Stimulated activated naive CD4-positive, alpha-beta T cell treated with Interleukin-2 at 50 U/mL for 16 hours (primary cell): ENCODE data around the gene UBE2G1.
"Not testable (repeated sequence)": the region's sequence is repeated elsewhere in the genome, so short reads cannot be mapped to it uniquely, and the experiment has no call there.

Experiments
- DNase-seq: peaks from one replicate; lab custom pipeline; 2025; lab: John Stamatoyannopoulos, UW

The UBE2G1 gene

DNA sequence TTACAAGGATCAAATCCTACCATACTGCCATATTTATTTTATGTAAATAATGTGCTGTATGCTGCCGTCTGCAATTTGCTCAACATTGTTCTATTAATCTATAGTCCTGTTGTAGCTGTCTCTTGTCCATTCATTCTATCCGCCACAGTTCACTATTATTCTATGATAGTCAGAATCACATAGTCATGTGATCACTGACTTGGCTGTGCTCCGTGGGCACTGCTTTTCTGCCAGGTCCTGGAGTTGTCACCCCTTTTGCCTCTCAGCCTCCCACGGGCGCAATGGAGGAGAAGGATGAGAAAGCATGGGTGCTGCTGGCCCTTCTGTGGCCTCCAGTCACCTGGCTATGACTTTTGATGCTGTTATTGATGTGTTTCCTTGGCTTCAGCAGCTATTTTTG lies 65.4 kb downstream of the UBE2G1 start:
- DNase-seq, result no peak

DNA sequence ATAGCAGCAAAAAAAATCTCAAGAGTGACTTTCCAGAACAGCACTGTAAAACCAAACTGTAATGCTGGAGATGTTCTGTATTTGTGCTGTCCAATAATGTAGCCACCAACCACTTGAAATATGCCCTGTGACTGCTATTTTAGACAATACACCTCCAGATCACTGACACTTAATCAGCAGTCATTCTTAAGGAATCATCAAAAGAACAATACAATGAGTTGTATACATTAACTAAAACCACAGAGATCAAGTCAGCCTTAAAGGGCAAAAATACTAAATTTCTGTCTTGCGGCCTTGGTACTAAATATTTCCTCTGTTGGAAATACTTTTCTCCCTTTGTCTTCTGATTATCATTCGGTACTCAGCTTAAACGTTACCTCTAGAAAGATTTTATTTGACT lies 69.1 kb downstream of the UBE2G1 start:
- DNase-seq, result no peak

DNA sequence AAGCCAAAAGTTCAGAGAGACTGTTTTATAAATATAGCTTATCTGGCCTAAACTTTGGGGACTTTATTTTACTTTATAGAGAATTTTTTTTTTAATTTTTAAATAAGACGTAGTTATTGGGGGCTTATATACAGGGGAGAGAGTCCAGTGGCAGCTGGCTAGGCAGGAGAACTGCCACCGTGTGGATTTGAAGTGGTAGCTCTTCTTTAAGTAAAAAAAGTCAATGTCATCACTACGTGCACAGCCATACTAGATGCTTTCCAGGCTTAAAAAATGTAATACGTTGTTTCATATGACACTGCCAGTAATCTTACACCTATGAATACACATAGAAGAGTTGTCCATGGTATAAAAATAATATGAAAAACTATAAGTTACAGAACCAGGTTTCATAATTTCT lies 70.8 kb downstream of the UBE2G1 start:
- DNase-seq, result no peak

DNA sequence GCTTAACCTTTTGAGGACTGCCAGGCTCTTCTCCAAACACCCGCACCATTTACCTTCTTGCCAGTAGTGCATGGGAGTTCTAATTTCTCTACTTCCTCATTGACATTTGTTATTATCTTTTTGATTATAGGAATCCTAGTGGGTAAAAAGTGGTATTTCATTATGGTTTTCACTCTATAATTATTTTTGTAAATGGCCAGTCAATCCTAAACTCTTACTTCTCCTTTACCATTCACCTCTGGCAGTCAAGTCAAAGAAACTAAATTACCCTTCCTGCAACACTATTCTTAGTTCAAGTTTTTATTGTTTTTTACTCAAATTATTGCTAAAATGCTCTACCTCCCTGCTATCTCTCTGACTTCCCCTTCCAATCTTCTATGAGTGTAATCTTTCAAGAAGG lies 72.9 kb downstream of the UBE2G1 start:
- DNase-seq, result no peak

DNA sequence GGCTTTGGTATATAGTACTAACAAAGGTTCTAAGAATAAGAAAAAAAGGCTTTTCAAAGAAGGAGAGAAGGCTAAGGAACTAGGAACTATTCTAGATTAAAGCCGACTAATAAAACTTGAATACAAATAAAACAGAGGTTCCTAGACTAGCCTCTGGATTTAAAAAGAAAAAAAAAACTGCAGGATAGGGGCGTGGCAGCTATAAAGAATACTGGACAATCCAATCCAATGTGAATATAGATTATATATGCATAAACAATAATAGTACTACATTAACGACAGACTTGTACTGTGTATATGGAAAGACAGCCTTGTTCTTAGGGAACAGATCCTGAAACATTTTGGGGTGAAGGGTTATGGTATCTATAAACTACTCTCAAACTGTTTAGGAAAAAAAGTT lies 78.8 kb downstream of the UBE2G1 start:
- DNase-seq, result no peak

DNA sequence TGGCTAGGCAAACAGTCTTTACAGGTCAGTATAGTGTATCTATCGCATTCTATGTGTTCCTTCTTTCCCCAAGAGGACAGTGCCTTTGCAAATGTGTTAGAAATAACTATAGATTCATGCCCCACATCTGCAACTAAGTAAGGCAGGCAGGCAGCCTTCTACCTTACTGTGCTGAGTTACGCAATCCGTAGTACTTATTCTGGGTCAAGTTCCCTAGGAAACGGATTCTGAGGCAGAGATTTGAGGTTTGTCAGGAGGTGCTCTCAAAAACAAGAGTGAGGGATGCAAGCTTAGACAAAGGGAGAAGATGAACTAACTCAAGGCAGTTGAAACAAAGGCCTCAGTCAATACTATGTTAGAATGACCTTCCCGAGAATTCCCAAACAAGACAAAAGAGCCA lies 90.0 kb downstream of the UBE2G1 start:
- no peak for DNase-seq

DNA sequence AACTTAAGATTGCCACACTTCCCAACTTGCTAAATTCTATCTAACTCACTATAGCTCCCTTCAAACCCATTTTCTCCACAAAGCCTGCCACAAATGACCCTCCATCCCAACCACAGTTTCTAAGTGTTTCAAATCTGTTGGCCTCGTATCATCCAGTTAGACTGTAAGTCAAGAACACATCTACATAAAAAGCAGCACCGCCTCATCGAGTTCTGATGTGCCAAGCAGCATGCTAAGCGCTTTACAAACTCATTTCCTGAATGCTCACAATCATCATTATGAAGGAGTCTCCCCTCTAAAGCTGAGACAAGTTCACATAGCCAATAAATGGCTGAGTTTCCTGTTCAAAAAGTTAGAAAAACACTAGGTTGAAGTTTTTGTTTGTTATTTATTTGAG lies 93.5 kb downstream of the UBE2G1 start:
- DNase-seq, result no peak

DNA sequence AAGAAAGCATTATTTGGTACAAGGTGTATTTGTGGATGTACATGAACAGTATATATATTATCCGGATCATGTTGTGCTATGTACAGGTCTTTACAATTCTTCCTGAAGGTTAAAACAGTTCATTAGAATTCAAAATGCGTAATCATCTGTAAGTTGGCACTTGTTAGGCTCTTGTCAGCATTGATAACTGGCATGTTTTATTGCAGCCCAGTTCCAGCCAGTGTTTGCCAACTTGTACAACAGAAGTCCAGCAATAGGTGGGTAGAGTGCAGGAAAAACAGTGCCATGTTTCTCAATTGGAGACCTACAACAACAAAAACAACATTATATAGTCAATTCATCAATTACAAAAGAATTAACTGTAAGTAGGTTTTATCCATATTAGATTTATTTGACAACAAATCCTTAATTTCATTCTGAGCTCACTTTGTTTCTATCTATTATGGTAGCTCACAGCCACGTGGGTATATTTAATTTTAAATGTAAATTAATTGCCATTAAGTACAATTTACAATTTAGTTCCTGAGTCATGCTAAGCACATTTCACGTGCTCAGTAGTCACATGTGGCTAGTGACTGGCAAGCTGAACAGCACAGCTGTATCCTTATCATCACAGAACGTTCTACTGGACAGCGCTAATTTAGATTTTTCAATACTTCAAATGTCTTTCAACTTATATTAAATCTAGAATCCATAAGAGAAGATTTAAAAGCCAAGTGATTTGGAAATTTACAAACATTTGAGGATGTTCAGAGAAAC lies 94.1 kb downstream of the UBE2G1 start:
- no peak for DNase-seq

DNA sequence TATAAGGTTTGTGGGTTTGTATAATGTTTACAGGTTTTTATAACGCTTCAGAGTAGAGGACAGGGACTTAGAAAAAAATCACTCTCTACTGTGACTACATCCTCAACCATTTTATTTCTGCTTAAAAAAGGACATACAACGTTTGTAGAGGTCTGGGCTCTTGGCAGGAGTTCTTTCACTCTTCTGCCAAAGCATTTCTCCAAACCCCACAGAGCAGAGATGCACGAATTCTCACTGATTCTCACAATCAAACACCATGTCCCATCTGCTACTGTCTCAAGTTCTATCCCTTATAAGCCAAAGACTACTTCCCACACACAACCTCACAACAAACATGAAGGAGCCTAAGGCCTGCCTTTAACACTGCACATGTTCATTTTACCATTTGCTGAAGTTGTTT lies 95.7 kb downstream of the UBE2G1 start:
- no peak for DNase-seq

DNA sequence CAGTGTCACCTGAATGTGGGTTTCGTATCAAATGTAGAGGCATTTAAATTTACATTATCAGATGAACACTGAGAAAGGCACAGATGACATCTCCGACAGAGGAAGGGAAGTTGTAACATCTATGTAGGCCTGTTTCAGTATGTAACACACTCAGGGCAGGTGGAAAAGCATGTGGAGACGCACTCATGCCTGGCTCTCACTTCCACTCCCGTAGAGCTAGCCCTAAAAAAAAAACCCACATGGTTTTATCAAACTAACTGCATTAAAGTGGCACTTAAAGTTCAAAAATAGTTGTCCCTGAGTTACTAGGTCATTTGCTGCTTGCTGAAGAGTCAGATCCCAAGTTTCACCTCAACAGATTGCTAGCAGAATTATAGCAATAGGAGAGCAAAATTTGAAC lies 96.6 kb downstream of the UBE2G1 start:
- no peak for DNase-seq

DNA sequence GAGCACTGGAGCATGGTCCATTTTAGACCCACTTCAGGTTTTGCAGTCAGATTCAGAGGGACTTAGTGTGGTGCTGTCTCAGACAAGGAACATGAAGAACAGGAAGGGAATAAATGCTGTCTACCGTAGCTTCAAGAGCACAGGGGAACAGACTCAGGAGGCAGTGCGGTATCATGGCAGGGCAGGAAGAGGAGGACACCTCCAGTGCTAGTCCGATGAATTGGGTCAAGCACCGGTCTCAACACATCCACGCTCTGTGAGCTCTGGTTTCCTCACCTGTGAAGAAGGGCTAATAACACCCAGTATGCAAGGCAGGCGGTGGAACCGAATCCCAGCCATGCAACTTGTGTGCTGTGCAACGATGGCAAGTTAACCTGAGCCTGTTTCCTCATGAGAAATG lies 99.1 kb downstream of the UBE2G1 start:
- DNase-seq, result no peak

DNA sequence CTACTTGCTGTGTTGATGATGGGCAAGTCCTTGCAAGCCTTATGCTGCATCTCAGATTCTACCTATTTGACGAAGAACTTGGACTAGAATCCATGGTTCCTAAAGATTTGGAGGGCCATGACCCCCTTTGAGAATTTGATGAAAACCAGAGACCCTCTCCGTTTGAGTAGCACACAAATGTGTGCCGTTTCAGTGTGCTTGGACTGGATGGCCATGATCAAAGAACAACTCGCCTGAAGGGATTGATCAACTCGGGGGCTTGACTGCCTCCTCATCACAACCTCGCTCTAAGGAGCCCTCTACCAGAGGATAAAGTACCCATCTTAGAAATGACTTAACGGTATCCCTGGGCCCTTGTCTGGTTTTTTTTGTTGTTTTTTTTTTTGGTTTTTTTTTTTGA lies 99.9 kb downstream of the UBE2G1 start:
- DNase-seq, result no peak

DNA sequence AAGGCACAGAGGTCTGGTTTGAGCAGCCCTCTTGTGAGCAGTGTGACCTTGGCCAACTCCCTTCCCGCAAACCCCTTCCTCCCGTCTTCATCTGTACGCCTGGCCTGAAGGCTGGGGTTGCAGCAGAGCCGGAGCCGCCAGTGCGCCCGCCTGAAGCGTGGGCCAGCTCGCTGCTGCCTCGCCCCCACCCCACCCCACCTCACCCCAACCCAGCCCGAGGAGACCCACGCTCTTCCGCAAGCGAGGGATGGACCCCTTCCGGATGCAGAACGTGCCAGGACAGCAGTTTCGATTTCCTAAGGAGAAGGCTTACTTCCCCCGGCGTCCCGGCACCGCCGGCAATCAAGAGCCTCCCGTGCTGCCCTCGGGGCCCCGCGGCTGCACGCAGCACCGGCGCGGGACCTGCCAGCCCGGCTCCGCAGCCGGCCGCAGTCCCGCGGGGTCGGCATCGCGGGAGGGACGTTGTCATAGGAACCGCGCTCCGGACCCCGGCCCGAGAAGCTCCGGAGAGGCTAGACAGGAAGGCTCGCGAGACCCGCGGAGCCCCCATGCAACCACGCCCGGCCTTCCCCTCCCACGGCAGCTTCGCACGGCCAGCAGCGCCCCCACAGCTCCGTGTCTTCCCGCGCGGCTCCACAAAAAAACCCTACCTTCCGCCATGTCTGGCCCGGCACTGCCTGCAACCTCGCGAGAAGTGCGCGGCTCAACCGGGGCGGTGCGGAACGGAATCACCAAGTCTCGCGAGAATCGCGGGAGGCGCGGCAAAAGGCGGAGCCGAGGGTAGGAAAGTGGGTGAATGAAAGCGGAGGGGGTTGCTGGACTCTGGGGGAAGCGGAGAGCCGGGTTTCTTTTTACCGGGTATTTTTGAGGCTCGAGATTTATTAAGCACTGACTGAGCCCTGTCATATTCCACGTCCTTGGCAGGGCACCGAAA lies 102.9 kb downstream of the UBE2G1 start, which contains the start of gene ANKFY1:
ANKFY1 (minus strand) TSS at position 698 of the 934 bp plus-strand sequence; CDS start at position 660, 38 bp downstream.
- DNase-seq, result peak; percentile 94

DNA sequence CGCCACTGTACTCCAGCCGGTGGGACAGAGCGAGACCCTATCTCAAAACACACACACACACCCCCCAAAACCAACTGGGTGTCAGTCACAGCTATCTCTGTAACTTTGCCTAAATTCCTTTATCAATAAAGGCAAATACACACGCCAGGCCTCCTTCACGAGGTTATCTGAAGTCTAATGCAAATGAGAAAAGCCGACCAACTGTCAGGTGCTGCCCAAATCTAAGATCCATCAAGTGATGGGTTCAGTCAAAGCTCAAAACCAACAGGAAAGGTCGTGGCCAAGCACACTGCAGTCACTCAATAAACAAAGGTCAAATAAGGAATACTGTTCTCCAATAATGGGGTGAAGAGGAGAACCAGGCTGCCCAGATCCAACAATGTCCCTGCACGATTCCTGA lies 103.8 kb downstream of the UBE2G1 start:
- no peak for DNase-seq

DNA sequence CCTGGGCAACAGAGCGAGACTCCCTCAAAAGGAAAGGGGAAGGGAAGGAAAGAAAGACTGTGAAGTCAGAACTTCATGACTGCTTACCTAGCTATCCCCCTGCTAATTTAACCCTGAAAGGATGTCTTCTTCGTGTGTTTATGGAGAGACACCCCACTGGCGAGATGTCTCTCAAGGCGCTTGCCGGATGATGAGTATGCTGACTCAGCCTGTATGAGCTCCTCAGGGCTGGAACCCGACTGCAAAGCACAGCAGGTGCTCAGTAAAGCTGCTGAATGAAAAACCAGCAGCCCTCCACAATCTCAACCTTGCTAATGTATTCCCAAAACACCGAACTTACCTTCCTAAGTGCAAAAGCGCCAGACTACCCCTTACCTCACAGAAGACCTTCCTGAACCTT lies 105.0 kb downstream of the UBE2G1 start:
- no peak for DNase-seq

DNA sequence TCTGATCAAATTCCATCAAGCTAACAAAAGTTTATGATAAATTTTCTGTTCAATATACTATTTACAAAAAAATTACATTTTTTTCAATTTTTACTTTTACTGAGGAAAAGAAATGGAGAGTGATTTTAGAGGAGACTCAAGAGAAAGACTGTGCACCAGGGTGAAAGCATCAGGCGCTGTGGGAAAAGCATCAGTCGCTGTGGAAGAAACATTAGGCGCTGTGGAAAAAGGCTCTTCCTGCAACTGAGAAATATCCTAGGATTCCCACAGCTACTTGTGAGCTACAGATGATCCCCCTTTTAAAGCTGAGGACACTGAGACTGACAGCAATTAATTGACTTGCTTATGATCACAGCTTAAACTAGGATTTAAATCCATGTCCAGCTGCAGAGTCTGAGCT lies 107.6 kb downstream of the UBE2G1 start:
- DNase-seq, result no peak

DNA sequence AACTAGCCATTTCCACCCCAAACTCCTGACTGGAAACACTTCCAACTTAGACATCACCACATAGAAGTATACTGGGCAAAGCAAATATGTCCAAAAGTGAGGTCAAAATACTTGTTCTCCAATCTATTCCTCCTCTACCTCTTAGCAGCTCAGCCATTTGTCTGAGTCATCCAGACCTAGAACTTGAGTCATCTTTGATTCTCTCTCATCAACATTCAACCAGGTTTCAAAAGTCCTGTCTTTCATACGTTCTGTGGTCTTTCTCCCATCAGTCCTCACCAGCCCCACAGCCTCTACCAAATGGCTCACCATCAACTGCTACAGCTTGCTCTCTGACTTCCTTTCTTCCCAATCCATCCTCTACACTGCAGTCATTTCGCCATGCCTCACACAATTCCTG lies 109.5 kb downstream of the UBE2G1 start:
- no peak for DNase-seq

DNA sequence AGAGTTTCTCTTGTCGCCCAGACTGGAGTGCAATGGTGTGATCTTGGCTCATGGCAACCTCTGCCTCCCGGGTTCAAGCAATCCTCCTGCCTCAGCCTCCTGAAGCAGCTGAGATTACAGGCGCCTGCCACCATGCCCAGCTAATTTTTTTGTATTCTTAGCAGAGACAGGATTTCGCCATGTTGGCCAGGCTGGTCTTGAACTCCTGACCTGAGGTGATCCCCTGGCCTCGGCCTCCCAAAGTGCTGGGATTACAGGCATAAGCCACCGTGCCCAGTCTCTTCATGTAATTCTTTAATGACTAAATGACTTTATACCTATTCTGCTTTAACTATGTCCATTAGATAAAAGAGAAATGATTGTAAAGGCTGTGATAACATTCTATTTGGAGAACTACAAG lies 111.2 kb downstream of the UBE2G1 start:
- DNase-seq, result not testable (repeated sequence)

DNA sequence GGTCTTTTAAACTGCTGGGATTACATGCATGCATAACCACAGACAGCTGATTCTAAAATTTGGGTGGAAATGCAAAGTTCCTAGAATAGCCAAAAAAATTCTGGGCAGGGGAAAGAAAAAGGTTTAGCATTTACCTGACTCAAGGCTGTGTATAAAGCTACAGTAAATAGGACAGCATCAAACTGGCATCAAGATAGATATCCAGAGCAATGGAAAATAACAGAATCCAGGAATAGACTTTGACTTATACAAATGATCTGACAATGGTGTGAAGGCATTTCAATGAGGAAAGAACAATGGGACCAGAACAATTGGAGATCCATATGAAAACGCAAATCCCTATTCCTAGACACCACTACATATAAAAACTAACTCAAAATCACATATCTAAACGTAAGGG lies 115.6 kb downstream of the UBE2G1 start:
- no peak for DNase-seq

DNA sequence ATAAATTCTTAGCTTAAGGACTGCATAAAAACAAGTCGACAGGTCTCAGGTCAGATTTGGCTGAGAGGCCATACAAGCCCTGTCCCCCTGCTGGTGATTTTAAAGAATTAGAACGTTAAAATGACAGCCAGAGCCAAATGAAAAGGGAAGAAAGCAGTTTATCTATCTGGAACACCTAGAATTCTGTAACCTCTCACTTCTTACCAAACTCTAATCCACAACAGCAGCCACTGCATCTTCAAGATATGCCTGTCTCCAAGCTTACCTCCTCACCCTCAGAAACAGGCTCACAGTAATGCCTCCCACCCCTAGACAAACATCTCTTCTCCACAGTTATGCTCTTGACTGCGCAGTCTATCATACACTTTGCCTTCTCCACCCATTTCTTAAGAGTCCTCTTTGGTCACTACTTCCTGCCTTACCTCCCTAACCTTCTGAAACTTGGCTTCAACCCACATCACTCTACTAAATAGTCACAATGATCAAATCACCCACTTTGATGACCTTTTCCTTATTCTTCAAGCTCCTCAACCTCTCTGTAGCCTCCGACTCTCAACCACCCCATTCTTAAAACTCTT lies 116.9 kb downstream of the UBE2G1 start:
- no peak for DNase-seq

DNA sequence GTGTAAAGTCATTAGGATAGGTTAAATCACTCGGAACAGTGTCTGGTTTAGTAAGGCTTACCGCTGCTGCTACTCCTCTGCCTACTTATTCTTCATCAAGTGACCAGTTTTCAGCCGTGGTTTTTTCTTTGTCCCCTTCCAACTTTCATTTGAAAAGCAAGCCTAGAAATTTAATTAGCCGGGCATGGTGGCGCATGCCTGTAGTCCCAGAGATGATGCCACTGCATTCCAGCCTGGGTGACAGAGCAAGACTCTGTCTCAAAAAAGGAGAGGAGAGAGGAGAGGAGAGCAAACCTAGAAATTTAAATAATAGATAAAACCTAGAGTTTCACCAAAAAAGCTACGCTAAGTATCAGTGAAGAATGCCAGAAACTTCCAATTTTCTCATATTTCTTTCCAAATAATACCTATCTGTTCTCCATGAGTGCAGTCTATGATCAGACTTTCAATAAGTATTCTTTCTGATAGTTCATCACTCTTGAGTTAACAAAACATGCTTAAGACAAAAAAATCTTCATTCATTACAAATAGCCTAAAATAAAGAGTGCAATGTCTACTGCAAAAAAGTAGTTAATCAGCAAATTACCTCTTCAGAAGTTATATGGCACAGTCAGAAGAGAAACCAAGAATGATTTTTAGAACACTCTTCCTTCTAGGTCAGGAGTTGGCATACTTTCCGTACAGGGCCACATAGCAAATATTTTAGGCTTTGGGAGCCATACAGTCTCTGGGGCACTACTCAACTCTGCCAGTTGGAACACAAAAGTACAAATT lies 117.8 kb downstream of the UBE2G1 start:
- DNase-seq, result no peak

DNA sequence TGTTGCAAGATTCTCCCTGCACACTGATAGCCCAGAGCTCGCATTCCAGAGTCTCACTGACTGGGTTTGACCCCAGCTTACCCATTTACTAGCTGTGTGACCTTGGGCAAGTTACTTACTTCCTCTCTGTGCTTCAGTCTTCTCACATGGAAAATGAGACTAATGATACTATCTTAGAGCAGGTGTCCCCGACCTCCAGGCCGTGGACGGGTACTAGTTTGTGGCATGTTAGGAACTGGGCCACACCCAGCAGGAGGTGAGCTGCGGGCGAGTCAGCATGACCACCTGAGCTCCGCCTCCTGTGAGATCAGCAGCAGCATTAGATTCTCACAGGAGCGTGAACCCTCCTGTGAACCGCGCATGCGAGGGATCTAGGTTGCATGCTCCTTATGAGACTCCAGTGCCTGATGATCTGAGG lies 118.5 kb downstream of the UBE2G1 start:
- no peak for DNase-seq
